Tibial nerve (tissue), 4 donors: ENCODE results near the gene DDAH2. TPM values are rescaled to one million over a fixed set of nuclear protein-coding genes. Genes with fewer than 3 reads are reported as not detected.
A peak's percentile ranks its signal among the peaks of the same experiment; 100 is the strongest.

Experiments
- DNase-seq, 2 donors: peaks; one replicate each; pipeline ENCODE4 v3.0.0-alpha.2; 2019; ENCODE audit warnings: low spot score in 2 of 2
- H3K27ac ChIP-seq, 4 donors: fragments of 200-600 bp; sonication (generic) in 3 of 4; one replicate each; pipeline ENCODE4 v1.5.1; 2017 to 2019; ENCODE audit warnings: mild to moderate bottlenecking in 1 of 4
- H3K27me3 ChIP-seq, 2 donors: fragments of 200-600 bp; sonication (generic) in 1 of 2; one replicate each; pipeline versions ENCODE4 v1.5.1 to v1.6.0; 2017 to 2019
- H3K36me3 ChIP-seq, 3 donors: fragments of 200-600 bp; sonication (generic); one replicate each; pipeline ENCODE4 v1.5.1; 2018 to 2019
- H3K4me1 ChIP-seq, 4 donors: fragments of 200-600 bp; sonication (generic) in 3 of 4; one replicate each; pipeline ENCODE4 v1.5.1; 2017 to 2019
- H3K4me3 ChIP-seq, 4 donors: fragments of 200-600 bp; sonication (generic) in 3 of 4; one replicate each; pipeline ENCODE4 v1.5.1; 2017 to 2019; ENCODE audit warnings: mild to moderate bottlenecking in 1 of 4, moderate library complexity in 1 of 4
- H3K9me3 ChIP-seq, 4 donors: fragments of 200-600 bp; sonication (generic) in 3 of 4; one replicate each; pipeline ENCODE4 v1.5.1; 2017 to 2019
- EP300 ChIP-seq, 2 donors: sonication (generic); formaldehyde crosslinking; IDR thresholded peaks; one replicate each; pipeline ENCODE4 v1.6.1; 2017; ENCODE audit warnings: antibody characterized with exemption in 2 of 2, mild to moderate bottlenecking in 1 of 2
- POLR2A ChIP-seq, 2 donors: fragments of 450-650 bp; IDR thresholded peaks; one replicate each; pipeline ENCODE4 v1.6.1; 2017; ENCODE audit warnings: antibody characterized with exemption in 2 of 2, mild to moderate bottlenecking in 2 of 2, moderate library complexity in 2 of 2
- WGBS, 2 donors: methylation state at CpG; one replicate each; pipeline ENCODE4 v1.1.5; 2018; 5-methylcytosine and 5-hydroxymethylcytosine counted together
- total RNA-seq, 4 donors: library from RNA; depleted of rRNA; stranded (reverse); fragments of >200 nt; gene quantifications; one replicate each; pipeline ENCODE4 v1.1.0, GENCODE V29; 2016
- TF ChIP-seq, protein P1 (sequence below), 5 experiments: fragments of 200-600 bp in 3 of 5; fragments of 450-650 bp in 2 of 5; sonication (generic) in 3 of 5; IDR thresholded peaks; one replicate each; pipeline ENCODE4 v1.5.1; 2016 to 2019; ENCODE audit warnings: antibody characterized with exemption in 5 of 5, mild to moderate bottlenecking in 3 of 5, moderate library complexity in 2 of 5

DDAH2 gene
- total RNA-seq, 4 donors from 2014 or later: 134 to 193 (median 166) TPM

DNA sequence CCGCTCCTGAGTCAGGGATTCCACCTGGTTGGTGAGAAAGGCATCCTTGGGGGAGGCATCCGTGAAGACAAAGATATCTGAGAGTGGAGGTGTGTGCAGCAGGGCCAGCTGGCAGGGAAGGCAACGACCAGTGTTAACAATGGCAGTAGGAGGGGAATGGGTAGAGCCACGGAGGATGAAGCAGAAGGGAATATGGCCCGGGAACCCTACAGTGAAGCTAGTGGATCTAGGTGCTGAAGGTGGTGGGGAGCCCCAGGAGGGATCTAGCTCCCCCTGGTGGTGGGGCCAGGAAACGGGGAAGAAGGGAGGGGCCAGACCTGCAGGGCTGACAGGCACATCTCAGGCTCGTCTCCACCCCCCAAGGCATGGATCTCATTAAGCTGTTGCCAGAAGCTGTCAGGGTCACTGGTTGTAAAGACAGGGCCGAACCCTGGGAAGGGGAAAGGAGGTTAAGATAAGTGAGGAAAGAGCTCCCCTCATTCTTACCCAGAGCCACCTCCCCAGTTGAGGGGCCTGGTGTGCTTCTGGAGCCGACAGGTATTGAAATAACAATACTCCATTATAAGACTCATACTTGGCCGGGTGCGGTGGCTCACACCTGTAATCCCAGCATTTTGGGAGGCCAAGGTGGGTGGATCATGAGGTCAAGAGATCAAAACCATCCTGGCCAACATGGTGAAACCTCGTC lies 40.7 kb upstream of the DDAH2 start:
- H3K27ac ChIP-seq: no peak overlapping the region
- H3K4me3 ChIP-seq: no peak overlapping the region
- no peaks in the 10 kb centered on the region for H3K36me3 ChIP-seq
- no peaks in the 10 kb centered on the region for H3K9me3 ChIP-seq
- no peaks in the 10 kb centered on the region for H3K27me3 ChIP-seq
- TF ChIP-seq POLR2A (IDR thresholded peaks at IDR 0.05) (no peak), EP300 (IDR thresholded peaks at IDR 0.05) (no peak)
- TF ChIP-seq, protein P1, sequence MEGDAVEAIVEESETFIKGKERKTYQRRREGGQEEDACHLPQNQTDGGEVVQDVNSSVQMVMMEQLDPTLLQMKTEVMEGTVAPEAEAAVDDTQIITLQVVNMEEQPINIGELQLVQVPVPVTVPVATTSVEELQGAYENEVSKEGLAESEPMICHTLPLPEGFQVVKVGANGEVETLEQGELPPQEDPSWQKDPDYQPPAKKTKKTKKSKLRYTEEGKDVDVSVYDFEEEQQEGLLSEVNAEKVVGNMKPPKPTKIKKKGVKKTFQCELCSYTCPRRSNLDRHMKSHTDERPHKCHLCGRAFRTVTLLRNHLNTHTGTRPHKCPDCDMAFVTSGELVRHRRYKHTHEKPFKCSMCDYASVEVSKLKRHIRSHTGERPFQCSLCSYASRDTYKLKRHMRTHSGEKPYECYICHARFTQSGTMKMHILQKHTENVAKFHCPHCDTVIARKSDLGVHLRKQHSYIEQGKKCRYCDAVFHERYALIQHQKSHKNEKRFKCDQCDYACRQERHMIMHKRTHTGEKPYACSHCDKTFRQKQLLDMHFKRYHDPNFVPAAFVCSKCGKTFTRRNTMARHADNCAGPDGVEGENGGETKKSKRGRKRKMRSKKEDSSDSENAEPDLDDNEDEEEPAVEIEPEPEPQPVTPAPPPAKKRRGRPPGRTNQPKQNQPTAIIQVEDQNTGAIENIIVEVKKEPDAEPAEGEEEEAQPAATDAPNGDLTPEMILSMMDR (IDR thresholded peaks at IDR 0.05): peak; percentile 31 to 81 (median 60)
- H3K4me1 ChIP-seq: peaks cover 0 to 11% (median 0%) of the 10 kb centered on the region in 4 donors
- 62 to 63% methylated on average over 12 of the region's 12 CpGs for WGBS, 2 donors
- DNase-seq: peak; percentile 47 to 57

DNA sequence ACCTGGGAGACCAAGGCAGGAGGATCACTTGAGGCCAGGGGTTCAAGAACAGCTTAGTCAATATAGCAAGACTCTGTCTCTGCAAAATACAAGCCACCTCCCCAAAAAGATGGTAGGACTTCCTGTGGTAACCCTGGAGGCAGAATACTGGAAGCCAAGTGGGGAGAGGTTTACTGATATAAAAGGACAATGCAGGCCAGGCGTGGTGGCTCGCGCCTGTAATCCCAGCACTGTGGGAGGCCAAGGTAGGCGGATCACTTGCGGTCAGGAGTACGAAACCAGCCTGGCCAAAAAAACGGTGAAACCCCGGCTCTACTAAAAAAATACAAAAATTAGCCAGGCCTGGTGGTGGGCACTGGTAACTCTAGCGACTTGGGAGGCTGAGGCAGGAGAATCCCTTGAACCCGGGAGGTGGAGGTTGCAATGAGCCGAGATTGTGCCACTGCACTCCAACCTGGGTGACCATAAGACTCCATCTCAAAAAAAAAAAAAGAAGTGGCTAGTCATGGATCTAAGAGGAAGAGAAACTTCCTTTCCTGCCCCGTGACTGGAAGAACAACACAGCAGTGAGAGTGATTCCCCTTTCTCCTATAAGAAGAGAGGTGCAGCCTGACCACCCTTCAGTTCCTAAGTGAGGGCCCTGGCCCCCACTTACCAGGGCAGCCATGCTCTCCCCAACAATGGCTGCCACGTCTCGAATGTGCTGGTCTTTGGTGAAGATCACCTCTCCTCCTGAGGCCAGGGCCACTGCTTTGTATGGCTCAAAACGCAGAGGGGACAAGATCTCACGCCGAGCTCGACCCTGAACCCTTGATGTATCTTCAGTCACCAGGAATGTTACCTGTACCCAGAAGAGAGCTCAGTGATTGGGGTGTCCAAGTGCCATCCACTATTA lies 39.5 kb upstream of the DDAH2 start:
- 87 to 91% methylated on average over 18 of the region's 18 CpGs for WGBS, 2 donors

DNA sequence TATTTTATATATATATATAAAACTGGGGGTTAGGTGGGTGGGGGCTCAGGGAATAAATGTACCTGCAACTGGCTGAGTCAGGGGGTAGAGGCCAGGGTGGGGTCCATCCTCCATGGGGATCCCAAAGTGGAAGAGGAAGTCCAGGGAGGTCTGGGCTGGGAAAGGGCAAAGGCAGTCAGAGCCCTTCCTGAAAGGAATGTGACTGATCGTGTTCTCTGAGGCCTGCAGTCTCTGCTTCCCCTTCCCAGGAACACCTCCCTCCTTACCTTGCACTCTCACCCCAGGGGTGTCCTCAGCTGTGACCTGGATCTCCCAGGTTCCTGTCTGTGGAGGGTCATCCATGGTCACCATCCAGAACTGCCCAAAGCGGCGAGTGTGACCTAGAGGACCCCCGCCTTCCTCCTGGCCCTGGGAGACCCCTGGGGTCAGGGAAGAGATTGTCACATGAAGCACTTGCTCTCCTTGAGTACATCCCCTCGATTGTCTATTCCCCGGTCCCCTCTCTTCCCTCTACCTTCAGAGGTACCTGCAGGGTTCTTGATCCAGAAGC lies 38.1 kb upstream of the DDAH2 start:
- TF ChIP-seq EP300 (IDR thresholded peaks at IDR 0.05) (no peak), POLR2A (IDR thresholded peaks at IDR 0.05) (no peak)
- TF ChIP-seq, protein P1 (IDR thresholded peaks at IDR 0.05): no peak
- no peak for DNase-seq
- no peak overlapping the region for H3K27ac ChIP-seq
- H3K4me3 ChIP-seq: no peak overlapping the region
- H3K9me3 ChIP-seq: no peaks in the 10 kb centered on the region
- no peaks in the 10 kb centered on the region for H3K27me3 ChIP-seq
- 78 to 79% methylated on average over 6 of the region's 6 CpGs for WGBS, 2 donors
- H3K4me1 ChIP-seq: peaks cover 0 to 21% (median 0%) of the 10 kb centered on the region in 4 donors
- peaks cover 0 to 8% (median 0%) of the 10 kb centered on the region in 3 donors for H3K36me3 ChIP-seq

More for the DNA sequence above, 39.5 kb upstream of the DDAH2 start:
- Histone ChIP-seq H3K4me3 (no peak overlapping the region), H3K27me3 (no peaks in the 10 kb centered on the region), H3K27ac (peak overlapping the region in 1 of 4 donors; percentile 41), H3K36me3 (no peaks in the 10 kb centered on the region), H3K9me3 (no peaks in the 10 kb centered on the region), H3K4me1 (peaks cover 0 to 11% (median 0%) of the 10 kb centered on the region in 4 donors)
- TF ChIP-seq POLR2A (IDR thresholded peaks at IDR 0.05): no peak
- TF ChIP-seq, protein P1 (IDR thresholded peaks at IDR 0.05): no peak
- TF ChIP-seq EP300 (IDR thresholded peaks at IDR 0.05): no peak
- DNase-seq: peak in 1 of 2 donors; percentile 25

DNA sequence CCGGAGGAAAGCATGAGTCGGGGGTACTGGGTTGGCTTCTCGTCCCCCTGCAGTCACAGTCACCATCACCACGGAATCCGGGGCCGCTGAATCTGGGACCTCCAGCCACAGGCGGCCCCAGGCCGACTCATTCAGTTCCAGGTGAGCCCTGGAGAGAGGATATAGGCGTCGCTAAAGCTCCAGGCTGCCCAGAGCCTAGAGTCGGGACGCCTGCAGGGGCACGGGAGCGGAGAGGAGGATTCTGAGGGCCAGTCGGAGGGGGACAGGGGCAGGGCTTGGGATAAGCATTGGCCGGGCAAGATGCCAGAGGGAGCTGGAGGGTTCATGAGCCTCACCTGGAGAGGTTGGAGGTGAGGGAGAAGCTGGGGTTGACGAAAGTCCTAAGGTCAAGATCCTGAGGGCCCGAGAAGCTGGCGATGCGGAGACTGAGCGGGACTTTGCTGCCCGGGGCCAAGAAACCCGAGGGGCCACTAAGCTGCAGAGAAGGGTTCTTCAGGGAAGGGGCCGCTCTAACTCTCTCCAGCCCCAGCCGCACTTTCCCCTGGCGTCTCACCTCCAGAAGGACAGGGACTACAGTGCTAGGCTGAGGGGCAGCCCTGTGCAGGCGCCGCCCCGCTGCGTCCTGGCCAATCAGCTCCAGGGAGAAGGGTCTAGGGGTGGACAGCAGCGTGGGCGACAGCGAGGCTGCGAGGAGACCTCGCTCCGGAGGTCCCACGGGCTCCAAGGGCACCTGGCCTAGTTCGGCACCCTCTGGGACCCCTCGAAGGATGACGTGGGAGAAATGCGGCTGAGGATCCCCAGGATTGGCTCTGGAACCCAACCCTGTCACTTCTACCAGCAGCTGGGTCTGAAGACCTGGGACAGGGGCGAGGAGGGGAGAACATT lies 37.1 kb upstream of the DDAH2 start:
- H3K27me3 ChIP-seq: no peaks in the 10 kb centered on the region
- H3K27ac ChIP-seq: no peak overlapping the region
- peak overlapping the region in 3 of 4 donors; percentile 3 to 28 (median 3) for H3K4me3 ChIP-seq
- no peak for DNase-seq
- TF ChIP-seq, protein P1 (IDR thresholded peaks at IDR 0.05): no peak
- no peak for TF ChIP-seq EP300 (IDR thresholded peaks at IDR 0.05)
- H3K36me3 ChIP-seq: peaks cover 0 to 18% (median 0%) of the 10 kb centered on the region in 3 donors
- WGBS, 2 donors: 44 to 47% methylated on average over 41 to 42 of the region's 42 CpGs
- H3K9me3 ChIP-seq: no peaks in the 10 kb centered on the region
- H3K4me1 ChIP-seq: peaks cover 0 to 21% (median 0%) of the 10 kb centered on the region in 4 donors
